Measurements from ENCODE around the gene SEC24B. TPM values are rescaled to one million over a fixed set of nuclear protein-coding genes. Genes with fewer than 3 reads are reported as not detected.

The SEC24B gene
- total RNA-seq, 1 experiment from 2014 or later = 17.6 TPM

DNA sequence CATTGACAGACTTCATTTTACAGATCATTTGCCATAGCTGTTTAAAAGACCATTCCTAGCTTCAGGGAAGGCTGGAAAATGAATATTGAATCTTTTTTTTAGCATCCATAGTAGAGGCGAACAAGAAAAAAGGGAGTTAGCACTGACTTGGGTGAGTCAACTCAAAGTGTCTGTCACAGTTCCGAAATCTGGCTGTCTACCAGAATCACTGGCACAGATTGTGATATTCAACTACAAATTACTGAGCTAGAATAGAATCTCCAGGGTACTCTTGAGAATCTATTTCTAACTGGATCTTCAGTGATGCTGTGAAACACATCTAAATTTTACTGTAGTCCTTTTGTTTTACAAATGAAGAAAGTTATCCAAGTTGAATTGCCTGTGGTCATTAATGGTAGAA, 31.5 kb downstream of the SEC24B start:
- no peak overlapping the region for H3K4me3 ChIP-seq (ENCODE audit: low read depth in 2 of 2, low read length in 2 of 2)
- no peaks in the 10 kb centered on the region for H3K27me3 ChIP-seq (ENCODE audit: control insufficient read depth, insufficient read depth, low read length)
- no TSS peak for BruUV-seq (replicated peaks)
- DNase-seq (ENCODE audit: low read depth, low spot score) (no peak), ATAC-seq (no peak)
- ChIA-PET CTCF (no interaction called here), POLR2A (no interaction called here)
- TF ChIP-seq, protein P1, sequence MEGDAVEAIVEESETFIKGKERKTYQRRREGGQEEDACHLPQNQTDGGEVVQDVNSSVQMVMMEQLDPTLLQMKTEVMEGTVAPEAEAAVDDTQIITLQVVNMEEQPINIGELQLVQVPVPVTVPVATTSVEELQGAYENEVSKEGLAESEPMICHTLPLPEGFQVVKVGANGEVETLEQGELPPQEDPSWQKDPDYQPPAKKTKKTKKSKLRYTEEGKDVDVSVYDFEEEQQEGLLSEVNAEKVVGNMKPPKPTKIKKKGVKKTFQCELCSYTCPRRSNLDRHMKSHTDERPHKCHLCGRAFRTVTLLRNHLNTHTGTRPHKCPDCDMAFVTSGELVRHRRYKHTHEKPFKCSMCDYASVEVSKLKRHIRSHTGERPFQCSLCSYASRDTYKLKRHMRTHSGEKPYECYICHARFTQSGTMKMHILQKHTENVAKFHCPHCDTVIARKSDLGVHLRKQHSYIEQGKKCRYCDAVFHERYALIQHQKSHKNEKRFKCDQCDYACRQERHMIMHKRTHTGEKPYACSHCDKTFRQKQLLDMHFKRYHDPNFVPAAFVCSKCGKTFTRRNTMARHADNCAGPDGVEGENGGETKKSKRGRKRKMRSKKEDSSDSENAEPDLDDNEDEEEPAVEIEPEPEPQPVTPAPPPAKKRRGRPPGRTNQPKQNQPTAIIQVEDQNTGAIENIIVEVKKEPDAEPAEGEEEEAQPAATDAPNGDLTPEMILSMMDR (IDR thresholded peaks at IDR 0.05) = no peak
- intact Hi-C loops (cut with micrococcal nuclease; ENCODE audit: unreplicated experiment) = no loop called here
- H3K36me3 ChIP-seq (ENCODE audit: control insufficient read depth, insufficient read depth, low read length) = no peaks in the 10 kb centered on the region; the same call in 1 of the 2 replicates
- H3K4me1 ChIP-seq (ENCODE audit: control insufficient read depth, insufficient read depth, low read length) = no peaks in the 10 kb centered on the region
- H3K9me3 ChIP-seq (ENCODE audit: control insufficient read depth, insufficient read depth, low read depth, low read length) = no peaks in the 10 kb centered on the region
- H3K27ac ChIP-seq (ENCODE audit: low read length) = no peak overlapping the region
- in situ Hi-C loops (cut with HindIII; ENCODE audit: low pct_unique_long_range_greater_than_20kb, low sequenced_read_pairs) = no loop called here

DNA sequence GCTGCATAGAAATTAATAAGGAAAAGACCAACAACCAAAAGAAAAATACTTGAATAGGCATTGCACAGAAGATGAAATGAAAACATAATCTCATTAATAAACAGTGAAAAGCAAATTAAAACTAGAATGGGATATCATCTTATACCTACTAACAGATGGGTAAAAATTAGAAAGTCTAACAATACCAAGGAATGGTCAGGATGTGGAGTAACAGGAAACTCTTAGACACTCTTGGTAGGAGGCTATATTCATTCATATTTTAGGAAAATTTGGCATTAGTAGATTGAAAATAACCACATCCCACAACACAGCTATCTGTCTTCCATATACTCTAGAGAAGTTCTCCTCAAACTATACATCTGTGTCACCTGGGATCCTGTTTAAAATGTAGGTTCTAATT, 36.3 kb downstream of the SEC24B start:
- H3K36me3 ChIP-seq (ENCODE audit: control insufficient read depth, insufficient read depth, low read length) = no peaks in the 10 kb centered on the region; the same call in 1 of the 2 replicates
- POLR2A ChIA-PET = no interaction called here
- CTCF ChIA-PET = no interaction called here
- H3K27me3 ChIP-seq (ENCODE audit: control insufficient read depth, insufficient read depth, low read length) = no peaks in the 10 kb centered on the region
- H3K4me3 ChIP-seq (ENCODE audit: low read depth in 2 of 2, low read length in 2 of 2) = no peak overlapping the region
- BruUV-seq (replicated peaks) = no TSS peak
- ATAC-seq (no peak), DNase-seq (ENCODE audit: low read depth, low spot score) (no peak)
- intact Hi-C loops (cut with micrococcal nuclease; ENCODE audit: unreplicated experiment) = no loop called here
- TF ChIP-seq TCF7L2 (IDR thresholded peaks at IDR 0.05; ENCODE audit: low read depth, low read length) = no peak
- TF ChIP-seq, protein P2, sequence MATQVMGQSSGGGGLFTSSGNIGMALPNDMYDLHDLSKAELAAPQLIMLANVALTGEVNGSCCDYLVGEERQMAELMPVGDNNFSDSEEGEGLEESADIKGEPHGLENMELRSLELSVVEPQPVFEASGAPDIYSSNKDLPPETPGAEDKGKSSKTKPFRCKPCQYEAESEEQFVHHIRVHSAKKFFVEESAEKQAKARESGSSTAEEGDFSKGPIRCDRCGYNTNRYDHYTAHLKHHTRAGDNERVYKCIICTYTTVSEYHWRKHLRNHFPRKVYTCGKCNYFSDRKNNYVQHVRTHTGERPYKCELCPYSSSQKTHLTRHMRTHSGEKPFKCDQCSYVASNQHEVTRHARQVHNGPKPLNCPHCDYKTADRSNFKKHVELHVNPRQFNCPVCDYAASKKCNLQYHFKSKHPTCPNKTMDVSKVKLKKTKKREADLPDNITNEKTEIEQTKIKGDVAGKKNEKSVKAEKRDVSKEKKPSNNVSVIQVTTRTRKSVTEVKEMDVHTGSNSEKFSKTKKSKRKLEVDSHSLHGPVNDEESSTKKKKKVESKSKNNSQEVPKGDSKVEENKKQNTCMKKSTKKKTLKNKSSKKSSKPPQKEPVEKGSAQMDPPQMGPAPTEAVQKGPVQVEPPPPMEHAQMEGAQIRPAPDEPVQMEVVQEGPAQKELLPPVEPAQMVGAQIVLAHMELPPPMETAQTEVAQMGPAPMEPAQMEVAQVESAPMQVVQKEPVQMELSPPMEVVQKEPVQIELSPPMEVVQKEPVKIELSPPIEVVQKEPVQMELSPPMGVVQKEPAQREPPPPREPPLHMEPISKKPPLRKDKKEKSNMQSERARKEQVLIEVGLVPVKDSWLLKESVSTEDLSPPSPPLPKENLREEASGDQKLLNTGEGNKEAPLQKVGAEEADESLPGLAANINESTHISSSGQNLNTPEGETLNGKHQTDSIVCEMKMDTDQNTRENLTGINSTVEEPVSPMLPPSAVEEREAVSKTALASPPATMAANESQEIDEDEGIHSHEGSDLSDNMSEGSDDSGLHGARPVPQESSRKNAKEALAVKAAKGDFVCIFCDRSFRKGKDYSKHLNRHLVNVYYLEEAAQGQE (IDR thresholded peaks at IDR 0.05; ENCODE audit: insufficient read depth in 1 of 2, low read depth in 2 of 2, low read length in 1 of 2) = no peak
- TF ChIP-seq, protein P1 (IDR thresholded peaks at IDR 0.05) = no peak
- TF ChIP-seq SIN3A (IDR thresholded peaks at IDR 0.05; ENCODE audit: borderline replicate concordance, insufficient read depth, low read depth, low read length) = no peak
- no peak for TF ChIP-seq POLR2AphosphoS5 (IDR thresholded peaks at IDR 0.05; ENCODE audit: low read depth, low read length)
- H3K4me1 ChIP-seq (ENCODE audit: control insufficient read depth, insufficient read depth, low read length) = no peaks in the 10 kb centered on the region
- no peaks in the 10 kb centered on the region for H3K9me3 ChIP-seq (ENCODE audit: control insufficient read depth, insufficient read depth, low read depth, low read length)
- in situ Hi-C loops (cut with HindIII; ENCODE audit: low pct_unique_long_range_greater_than_20kb, low sequenced_read_pairs) = no loop called here
- no peak overlapping the region for H3K27ac ChIP-seq (ENCODE audit: low read length)

DNA sequence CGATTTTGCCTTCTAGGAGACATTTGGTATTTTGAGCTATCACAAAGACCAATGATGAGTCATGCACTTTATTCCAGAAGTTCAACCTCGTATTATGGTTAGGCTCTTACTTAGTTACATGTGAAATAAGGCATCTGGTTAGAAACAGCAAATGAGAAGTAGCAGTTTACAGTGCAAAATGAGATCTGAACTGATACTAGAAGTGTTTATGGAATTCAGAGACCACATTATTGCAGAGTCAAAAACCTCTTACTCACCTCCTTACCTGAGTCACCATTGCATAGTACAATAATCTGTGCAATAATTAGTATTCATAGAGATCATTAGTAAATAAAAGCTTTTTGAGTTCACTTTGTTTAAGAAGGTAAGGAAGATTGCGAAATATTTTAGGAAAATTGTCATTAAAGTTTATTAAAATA, 38.7 kb downstream of the SEC24B start:
- CTCF ChIA-PET = no interaction called here
- TF ChIP-seq TCF7L2 (IDR thresholded peaks at IDR 0.05; ENCODE audit: low read depth, low read length) (no peak), POLR2AphosphoS5 (IDR thresholded peaks at IDR 0.05; ENCODE audit: low read depth, low read length) (no peak), SIN3A (IDR thresholded peaks at IDR 0.05; ENCODE audit: borderline replicate concordance, insufficient read depth, low read depth, low read length) (no peak)
- TF ChIP-seq, protein P1 (IDR thresholded peaks at IDR 0.05) = no peak
- TF ChIP-seq, protein P2 (IDR thresholded peaks at IDR 0.05; ENCODE audit: insufficient read depth in 1 of 2, low read depth in 2 of 2, low read length in 1 of 2) = no peak
- no peaks in the 10 kb centered on the region for H3K4me1 ChIP-seq (ENCODE audit: control insufficient read depth, insufficient read depth, low read length)
- intact Hi-C loops (cut with micrococcal nuclease; ENCODE audit: unreplicated experiment) = no loop called here
- POLR2A ChIA-PET = no interaction called here
- no peak overlapping the region for H3K4me3 ChIP-seq (ENCODE audit: low read depth in 2 of 2, low read length in 2 of 2)
- in situ Hi-C loops (cut with HindIII; ENCODE audit: low pct_unique_long_range_greater_than_20kb, low sequenced_read_pairs) = no loop called here
- no peak for DNase-seq (ENCODE audit: low read depth, low spot score)
- H3K27ac ChIP-seq (ENCODE audit: low read length) = no peak overlapping the region
- no peaks in the 10 kb centered on the region for H3K9me3 ChIP-seq (ENCODE audit: control insufficient read depth, insufficient read depth, low read depth, low read length)
- ATAC-seq = no peak
- BruUV-seq (replicated peaks) = no TSS peak
- no peaks in the 10 kb centered on the region for H3K27me3 ChIP-seq (ENCODE audit: control insufficient read depth, insufficient read depth, low read length)
- H3K36me3 ChIP-seq (ENCODE audit: control insufficient read depth, insufficient read depth, low read length) = no peaks in the 10 kb centered on the region; the same call in 1 of the 2 replicates

All from Panc1 (cell line).